Activated T-cell treated with anti-CD3 and anti-CD28 coated beads, Interleukin-2, amount 50 U/mL, for 4 hours (primary cell): ENCODE data around the gene TGOLN2. TPM values are rescaled to one million over a fixed set of nuclear protein-coding genes. Genes with fewer than 3 reads are reported as not detected.
A peak's percentile ranks its signal among the peaks of the same experiment; 100 is the strongest.
"Not testable (repeated sequence)": the region's sequence is repeated elsewhere in the genome, so short reads cannot be mapped to it uniquely, and the experiment has no call there.

Experiments
- ATAC-seq, 2 donors: fragments of 200-7000 bp; cut with Tn5 transposase; one replicate each; pipeline ENCODE4 v1.10.0; 2021
- DNase-seq: peaks from one replicate; pipeline ENCODE4 v3.0.0-alpha.2; 2020
- H3K27me3 Mint-ChIP-seq: one replicate; pipeline ENCODE4 v1.8.0; 2021; ENCODE audit warnings: low read depth, mixed read lengths
- H3K36me3 Mint-ChIP-seq: one replicate; pipeline ENCODE4 v1.8.0; 2022; ENCODE audit warnings: mixed read lengths; ENCODE audit not compliant: insufficient read depth
- H3K4me1 Mint-ChIP-seq: one replicate; pipeline ENCODE4 v1.8.0; 2021; ENCODE audit warnings: low read depth, mixed read lengths
- H3K4me3 Mint-ChIP-seq: one replicate; pipeline ENCODE4 v1.8.0; 2021; ENCODE audit warnings: mild to moderate bottlenecking, moderate library complexity, mixed read lengths
- H3K9me3 Mint-ChIP-seq: one replicate; pipeline ENCODE4 v1.8.0; 2021; ENCODE audit warnings: mixed read lengths
- total RNA-seq, 3 donors: library from RNA; stranded (reverse); gene quantifications; one replicate each; pipeline ENCODE4 v1.2.1, GENCODE V29; 2021

TGOLN2 gene
- total RNA-seq, 3 donors from 2014 or later, result 93.8 to 99.6 (median 98.1) TPM

DNA sequence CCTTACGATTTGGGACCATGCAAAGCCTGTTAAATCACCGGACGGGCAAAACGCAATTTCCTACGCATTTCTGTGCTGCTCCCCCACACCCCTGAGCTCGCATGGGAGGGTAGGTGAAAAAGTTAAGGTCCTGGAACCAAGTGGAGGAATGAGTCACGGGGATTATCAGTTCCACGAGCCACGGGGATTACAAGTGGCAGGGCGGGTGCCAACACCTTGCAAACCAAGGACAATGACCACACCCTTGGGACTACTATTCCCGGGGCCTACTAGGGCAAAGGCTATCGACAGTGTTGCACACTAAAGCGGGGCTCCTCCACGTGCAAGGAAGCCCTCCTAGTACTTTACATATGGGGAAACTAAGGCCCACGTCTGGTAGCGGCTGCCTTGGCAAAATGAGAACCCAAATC is 26.1 kb upstream of the TGOLN2 start:
- Mint-ChIP-seq H3K9me3 (no peaks in the 10 kb centered on the region), H3K4me1 (peaks cover 40% of the 10 kb centered on the region), H3K36me3 (peaks cover 31% of the 10 kb centered on the region), H3K4me3 (peak overlapping the region; percentile 98), H3K27me3 (no peaks in the 10 kb centered on the region)
- DNase-seq (no peak), ATAC-seq (peak in 1 of 2 donors; percentile 3)

DNA sequence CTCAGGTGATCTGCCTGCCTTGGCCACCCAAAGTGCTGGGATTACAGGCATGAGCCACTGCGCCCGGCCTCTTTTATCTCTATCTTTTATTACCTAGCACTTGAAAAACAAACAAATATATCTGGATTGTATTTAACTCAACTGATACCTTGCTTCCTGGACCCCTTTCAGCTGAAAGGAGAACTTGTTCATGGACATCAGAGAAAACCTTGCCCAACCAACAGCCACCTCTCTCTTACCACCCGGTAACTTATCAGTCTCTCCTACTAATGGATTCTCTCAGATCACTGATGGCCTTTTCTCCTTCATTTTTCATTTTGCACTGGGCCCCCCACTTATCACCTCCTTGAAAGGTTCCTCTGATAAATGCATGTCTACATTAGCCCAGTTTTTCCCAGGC is 19.8 kb upstream of the TGOLN2 start:
- Mint-ChIP-seq H3K27me3 (no peaks in the 10 kb centered on the region), H3K36me3 (peaks cover 44% of the 10 kb centered on the region), H3K4me1 (peaks cover 5% of the 10 kb centered on the region), H3K9me3 (no peaks in the 10 kb centered on the region), H3K4me3 (no peak overlapping the region)
- ATAC-seq (no peak), DNase-seq (no peak)

DNA sequence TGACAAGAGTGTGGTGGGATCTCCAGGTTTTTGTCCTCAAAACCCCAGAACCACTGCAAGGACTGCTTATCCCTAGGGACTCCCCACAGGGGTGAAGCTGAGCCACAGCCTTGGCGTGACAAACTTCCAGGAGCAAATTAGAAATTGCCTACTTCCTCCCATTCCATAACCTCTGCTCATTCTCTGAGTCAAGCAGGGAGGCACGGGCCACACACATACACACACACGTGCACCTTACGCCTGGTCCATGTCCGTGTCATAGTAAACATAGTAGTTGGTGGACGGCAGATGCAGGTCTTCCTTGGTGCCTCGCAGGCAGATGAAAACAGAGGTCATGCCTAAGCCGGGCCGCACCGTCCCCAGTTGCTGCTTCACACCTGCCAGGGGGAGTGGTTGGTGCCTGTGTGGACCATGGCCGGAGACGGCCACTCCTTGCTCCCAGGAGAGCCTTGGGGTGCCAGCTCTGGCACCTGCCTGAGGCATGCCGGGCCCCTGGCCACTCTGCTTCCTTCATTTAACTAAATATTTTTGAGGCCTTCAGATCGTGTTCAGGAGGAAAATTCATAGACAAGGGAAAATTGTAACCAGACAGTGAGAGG is 16.7 kb upstream of the TGOLN2 start:
- ATAC-seq, result no peak

DNA sequence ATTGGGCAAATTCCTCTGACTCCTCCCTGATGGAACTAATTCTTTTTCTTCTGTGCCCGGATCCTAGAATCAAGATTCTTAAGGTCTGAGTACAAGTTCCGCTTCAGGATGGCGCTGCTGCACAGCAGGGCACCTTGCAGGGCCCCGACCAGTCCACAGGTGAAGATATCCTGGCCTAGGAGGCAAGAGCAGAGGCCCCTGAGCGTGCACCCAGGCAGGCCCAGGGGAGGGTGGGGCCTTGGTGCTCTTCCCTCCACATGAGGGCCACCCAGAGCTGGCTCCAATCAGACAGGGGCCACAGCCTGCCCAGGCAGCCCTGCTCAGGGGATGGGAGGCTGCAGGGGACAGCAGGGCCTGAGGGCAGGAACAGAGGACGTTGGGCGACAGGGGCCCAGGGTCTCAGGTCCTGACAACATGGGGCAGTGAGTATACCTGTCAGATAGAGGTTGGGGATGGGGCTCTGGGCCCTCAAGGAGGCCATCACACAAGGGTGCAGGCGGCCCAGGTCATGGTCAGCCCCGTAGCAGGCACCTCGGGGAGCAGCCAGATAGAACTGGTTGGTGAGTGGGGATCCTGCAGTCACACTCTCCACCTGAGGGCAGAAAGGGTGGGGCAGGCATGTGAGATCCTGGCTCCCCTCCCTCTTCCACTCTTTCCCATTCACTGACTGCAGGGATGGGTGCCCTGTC is 15.6 kb upstream of the TGOLN2 start:
- peak in 1 of 2 donors; percentile 37 for ATAC-seq
- not testable (repeated sequence) for DNase-seq, H3K4me3 Mint-ChIP-seq, H3K9me3 Mint-ChIP-seq, H3K27me3 Mint-ChIP-seq, H3K4me1 Mint-ChIP-seq
- H3K36me3 Mint-ChIP-seq, result peaks cover 35% of the 10 kb centered on the region

More for the DNA sequence above, 16.7 kb upstream of the TGOLN2 start:
- H3K9me3 Mint-ChIP-seq, result no peaks in the 10 kb centered on the region
- H3K36me3 Mint-ChIP-seq, result peaks cover 35% of the 10 kb centered on the region
- DNase-seq, result no peak
- no peaks in the 10 kb centered on the region for H3K4me1 Mint-ChIP-seq
- no peaks in the 10 kb centered on the region for H3K27me3 Mint-ChIP-seq
- H3K4me3 Mint-ChIP-seq, result no peak overlapping the region

DNA sequence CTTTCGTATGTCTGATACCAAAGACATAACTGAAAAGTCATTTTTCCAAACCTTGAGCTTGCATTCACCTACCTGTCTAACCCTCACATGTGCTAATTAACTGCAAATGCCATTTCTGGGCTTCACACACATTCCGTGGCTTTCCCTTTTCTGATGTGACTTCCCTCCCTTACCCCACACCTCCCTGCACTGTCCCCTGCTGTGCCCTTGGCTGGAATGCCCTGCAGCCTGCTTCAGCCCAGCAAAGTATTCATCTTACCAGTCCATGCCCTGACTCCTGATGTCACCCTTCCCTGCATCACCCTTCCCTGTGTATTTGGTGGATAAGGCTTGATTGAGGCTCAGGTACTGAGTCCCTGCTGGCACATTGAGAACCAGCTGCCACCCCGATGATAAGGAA is 14.4 kb upstream of the TGOLN2 start:
- Mint-ChIP-seq H3K4me3 (no peak overlapping the region), H3K4me1 (no peaks in the 10 kb centered on the region), H3K27me3 (no peaks in the 10 kb centered on the region), H3K9me3 (no peaks in the 10 kb centered on the region), H3K36me3 (peaks cover 28% of the 10 kb centered on the region)
- no peak for DNase-seq
- ATAC-seq, result no peak

DNA sequence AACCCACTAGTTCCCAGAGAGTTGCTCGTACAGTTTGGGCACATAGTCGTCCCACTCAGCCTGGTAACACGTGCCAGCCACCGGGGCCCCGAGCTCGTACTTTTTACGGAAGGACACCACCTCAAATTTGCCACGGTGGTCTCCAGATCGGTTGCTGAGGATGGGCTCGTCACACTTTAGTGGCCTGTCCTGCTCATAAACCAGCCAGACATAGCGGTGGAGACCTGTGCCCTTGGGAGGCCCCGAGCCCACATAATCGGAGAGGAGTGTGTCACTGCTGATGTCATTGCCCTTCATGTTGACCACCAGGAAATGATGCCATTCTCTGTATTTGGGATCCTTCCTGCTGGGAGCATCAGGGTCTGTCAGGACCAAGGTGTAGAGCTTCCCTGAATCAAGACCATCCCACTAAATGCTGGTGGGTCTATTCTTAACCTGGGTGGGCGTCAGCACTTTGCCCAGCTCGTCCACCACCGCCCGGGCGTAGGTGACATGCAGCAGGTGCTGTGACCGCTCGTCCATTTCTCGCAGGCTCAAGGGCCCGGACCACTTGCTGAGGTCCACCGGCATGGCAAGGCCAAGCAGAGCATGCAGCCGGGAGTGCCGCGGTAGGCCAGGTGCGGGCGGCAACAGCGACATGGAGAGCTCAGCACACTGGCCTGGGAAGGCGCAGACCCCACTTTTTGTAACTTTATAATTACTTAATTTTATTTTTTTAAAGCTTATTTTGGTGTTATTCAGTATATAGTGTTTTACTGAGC is 13.7 kb upstream of the TGOLN2 start:
- no peak overlapping the region for H3K4me3 Mint-ChIP-seq
- H3K27me3 Mint-ChIP-seq, result no peaks in the 10 kb centered on the region
- H3K4me1 Mint-ChIP-seq, result no peaks in the 10 kb centered on the region
- no peaks in the 10 kb centered on the region for H3K9me3 Mint-ChIP-seq
- peaks cover 24% of the 10 kb centered on the region for H3K36me3 Mint-ChIP-seq
- ATAC-seq (no peak), DNase-seq (no peak)

DNA sequence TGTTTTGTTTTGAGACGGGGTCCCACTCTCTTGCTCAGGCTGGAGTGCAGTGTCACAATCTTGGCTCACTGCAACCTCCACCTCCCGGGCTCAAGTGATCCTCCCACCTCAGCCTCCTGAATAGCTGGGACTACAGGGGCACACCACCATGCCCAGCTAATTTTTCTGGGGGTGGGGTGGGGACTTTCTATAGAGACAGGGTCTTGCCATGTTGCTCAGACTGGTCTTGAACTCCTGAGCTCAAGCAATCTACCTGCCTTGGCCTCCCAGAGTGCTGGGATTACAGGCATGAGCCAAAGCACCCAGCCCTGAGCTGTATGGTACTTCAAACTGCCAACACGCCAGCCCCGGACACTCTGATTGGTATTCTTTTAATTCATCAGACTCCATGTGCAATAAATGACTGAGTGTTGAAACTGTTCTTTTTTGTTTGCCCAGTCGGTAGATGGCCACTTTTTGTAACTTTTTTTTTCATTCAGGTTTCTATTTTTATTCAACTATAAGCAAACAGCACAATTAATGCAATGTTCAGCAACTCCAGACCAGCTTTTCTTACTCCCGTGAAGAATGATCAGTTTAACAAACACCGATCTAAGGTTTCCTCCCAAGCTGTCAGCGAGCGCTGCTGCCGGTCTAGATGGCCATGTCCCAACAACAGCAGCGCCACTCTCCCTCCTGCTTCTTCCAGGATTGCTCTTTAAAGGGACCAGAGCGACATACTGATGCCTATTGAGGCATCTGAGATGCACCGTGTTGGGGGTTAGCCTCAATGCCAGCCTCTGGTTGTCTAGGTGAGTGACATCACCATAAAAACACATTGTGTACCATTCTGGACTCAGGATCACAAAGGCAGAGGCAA is 12.5 kb upstream of the TGOLN2 start:
- H3K36me3 Mint-ChIP-seq, result peaks cover 18% of the 10 kb centered on the region
- no peaks in the 10 kb centered on the region for H3K4me1 Mint-ChIP-seq
- no peak for DNase-seq
- H3K27me3 Mint-ChIP-seq, result no peaks in the 10 kb centered on the region
- no peaks in the 10 kb centered on the region for H3K9me3 Mint-ChIP-seq
- no peak for ATAC-seq
- H3K4me3 Mint-ChIP-seq, result no peak overlapping the region

DNA sequence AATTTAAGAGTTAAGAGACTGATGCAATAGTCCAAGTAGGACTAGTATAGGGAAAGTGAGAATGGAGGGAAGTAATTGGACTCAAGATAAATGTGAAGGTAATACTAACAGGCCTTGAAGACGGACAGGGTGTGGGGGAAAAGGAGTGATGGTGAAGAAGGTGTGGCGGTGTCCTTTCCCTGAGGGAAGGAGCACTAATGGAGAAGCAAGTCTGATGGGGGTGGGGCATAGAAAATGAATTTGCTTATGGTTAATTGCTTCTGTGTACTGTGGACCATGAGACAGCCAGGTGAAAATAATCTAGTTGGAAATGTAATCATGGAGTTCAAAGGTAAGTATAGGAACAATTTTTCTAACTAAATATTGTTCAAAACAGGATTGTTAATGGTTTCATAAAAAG is 7.1 kb upstream of the TGOLN2 start:
- ATAC-seq, result no peak
- H3K27me3 Mint-ChIP-seq, result no peaks in the 10 kb centered on the region
- H3K4me1 Mint-ChIP-seq, result no peaks in the 10 kb centered on the region
- no peak for DNase-seq
- H3K36me3 Mint-ChIP-seq, result no peaks in the 10 kb centered on the region
- no peaks in the 10 kb centered on the region for H3K9me3 Mint-ChIP-seq
- no peak overlapping the region for H3K4me3 Mint-ChIP-seq

DNA sequence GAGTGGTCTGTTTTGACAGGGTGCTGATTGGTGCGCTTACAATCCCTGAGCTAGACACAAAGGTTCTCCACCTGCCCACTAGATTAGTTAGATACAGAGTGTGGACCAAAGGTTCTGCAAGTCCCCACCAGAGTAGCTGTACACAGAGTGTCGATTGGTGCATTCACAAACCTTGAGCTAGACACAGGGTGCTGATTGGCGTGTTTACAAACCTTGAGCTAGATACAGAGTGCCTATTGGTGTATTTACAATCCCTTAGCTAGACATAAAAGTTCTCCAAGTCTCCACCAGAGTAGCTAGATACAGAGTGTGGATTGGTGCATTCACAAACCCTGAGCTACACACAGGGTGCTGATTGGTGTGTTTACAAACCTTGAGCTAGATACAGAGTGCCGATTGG is 6.1 kb upstream of the TGOLN2 start:
- H3K4me3 Mint-ChIP-seq, H3K27me3 Mint-ChIP-seq, H3K9me3 Mint-ChIP-seq, ATAC-seq, H3K36me3 Mint-ChIP-seq, DNase-seq, H3K4me1 Mint-ChIP-seq: not testable (repeated sequence)

DNA sequence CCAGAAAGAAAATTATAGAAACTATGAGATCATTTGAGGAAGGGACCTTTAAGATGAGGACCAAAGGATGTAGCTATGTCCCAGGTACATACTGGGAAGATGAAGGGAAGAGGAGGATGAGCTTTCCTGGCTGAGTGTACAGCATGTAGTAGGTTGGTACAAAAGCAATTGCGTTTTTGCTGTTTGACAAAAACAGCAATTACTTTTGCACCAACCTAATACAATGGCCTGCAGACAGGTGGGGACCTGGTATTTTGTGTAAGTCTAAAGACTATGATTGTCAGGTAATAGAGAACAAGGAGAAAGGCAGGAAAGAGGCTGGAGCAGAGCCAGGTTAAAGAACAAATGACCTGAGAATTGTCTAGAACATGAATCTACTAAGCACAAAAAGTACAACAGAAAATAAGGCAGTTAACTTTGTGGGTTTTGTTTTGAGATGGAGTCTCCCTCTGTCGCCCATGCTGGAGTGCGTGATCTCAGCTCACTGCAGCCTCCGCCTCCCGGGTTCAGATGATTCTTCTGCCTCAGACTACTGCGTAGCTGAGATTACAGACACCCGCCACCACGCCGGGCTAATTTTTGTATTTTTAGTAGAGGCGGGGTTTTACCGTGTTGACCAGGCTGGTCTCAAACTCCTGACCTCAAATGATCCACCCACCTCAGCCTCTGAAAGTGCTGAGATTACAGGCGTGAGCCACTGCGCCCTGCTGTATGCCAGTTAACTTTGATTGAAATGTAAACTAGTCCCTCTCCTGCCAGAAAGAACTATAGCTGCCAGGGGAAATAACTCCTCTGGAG is 3.2 kb upstream of the TGOLN2 start:
- ATAC-seq (no peak), DNase-seq (no peak)
- H3K4me3 Mint-ChIP-seq, result no peak overlapping the region
- no peaks in the 10 kb centered on the region for H3K9me3 Mint-ChIP-seq
- peaks cover 7% of the 10 kb centered on the region for H3K36me3 Mint-ChIP-seq
- no peaks in the 10 kb centered on the region for H3K27me3 Mint-ChIP-seq
- H3K4me1 Mint-ChIP-seq, result peaks cover 8% of the 10 kb centered on the region

DNA sequence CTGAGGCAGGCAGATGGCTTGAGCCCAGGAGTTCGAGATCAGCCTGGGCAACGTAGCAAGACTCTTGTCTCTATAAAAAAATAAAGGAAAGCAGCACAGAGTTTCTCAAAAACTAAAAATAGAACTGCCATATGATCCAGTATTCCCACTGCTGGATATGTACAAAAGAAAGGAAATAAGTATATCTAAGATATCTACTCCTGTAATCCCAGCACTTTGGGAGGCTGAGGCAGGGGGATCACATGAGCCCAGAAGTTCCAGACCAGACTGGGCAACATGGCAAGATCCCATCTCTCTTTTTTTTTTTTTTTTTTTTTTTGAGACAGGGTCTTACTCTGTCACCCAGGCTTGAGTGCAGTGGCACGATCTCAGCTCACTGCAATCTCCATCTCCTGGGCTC is 1.9 kb upstream of the TGOLN2 start:
- not testable (repeated sequence) for ATAC-seq, DNase-seq, H3K27me3 Mint-ChIP-seq, H3K9me3 Mint-ChIP-seq
- Mint-ChIP-seq H3K4me3 (peak overlapping the region; percentile 95), H3K36me3 (peaks cover 19% of the 10 kb centered on the region), H3K4me1 (peaks cover 19% of the 10 kb centered on the region)

DNA sequence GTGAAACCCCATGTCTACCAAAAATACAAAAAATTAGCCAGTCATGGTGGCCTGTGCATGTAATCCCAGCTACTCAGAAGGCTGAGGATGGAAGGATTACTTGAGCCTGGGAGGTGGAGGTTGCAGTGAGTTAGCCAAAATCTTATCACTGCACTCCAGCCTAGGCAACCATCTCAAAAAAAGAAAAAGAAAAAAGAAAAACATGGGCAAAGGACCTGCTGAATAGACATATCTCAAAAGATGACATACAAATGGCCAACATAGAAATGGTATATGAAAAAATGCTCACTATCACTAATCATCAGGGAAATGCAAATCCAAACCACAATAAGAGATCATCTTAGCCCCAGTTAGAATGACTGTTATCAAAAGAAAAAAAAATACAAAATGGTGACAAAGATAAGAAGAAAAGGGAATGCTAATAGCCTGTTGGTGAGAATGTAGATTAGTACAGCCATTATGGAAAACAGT is 1.4 kb upstream of the TGOLN2 start:
- Mint-ChIP-seq H3K9me3 (no peaks in the 10 kb centered on the region), H3K27me3 (no peaks in the 10 kb centered on the region), H3K4me3 (peak overlapping the region; percentile 95), H3K4me1 (peaks cover 23% of the 10 kb centered on the region), H3K36me3 (peaks cover 23% of the 10 kb centered on the region)
- ATAC-seq (no peak), DNase-seq (no peak)

DNA sequence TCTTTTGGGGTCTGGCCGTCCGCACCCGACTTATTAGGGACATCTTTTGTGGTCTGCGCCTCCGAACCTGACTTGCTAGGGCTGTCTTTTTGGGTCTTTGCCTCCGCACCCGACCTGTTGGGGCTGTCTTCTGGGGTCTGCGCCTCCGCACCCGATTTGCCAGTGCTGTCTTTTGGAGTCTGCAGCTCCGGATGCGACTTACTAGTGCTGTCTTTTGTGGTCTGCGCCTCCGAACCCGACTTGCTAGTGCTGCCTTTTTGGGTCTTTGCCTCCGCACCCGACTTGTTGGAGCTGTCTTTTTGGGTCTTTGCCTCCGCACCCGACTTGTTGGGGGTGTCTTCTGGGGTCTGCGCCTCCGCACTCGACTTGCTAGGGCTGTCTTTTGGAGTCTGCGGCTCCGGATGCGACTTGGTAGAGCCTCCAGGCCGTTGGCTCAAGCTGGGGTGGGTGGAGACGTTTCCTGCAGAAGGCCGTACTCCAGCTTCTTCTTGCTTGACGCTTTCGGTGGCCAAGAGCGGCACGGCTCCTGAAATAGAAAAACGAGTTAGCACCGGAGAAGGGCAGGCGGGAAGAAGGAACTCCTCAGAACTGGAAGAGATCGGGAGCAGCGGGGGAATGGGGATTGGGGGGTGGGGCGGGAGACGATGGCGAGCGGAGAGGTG is 498 bp downstream of the TGOLN2 start:
- Mint-ChIP-seq H3K4me1 (peaks cover 43% of the 10 kb centered on the region), H3K36me3 (peaks cover 36% of the 10 kb centered on the region), H3K27me3 (no peaks in the 10 kb centered on the region), H3K9me3 (no peaks in the 10 kb centered on the region), H3K4me3 (peak overlapping the region; percentile 95)
- DNase-seq, result peak; percentile 32
- ATAC-seq, result peak; percentile 35 to 39
